HepG2 (cell line): ENCODE data around the gene MARCHF2. TPM values are rescaled to one million over a fixed set of nuclear protein-coding genes. Genes with fewer than 3 reads are reported as not detected.

Experiments
- BATF2 ChIP-seq: sonication (generic); formaldehyde crosslinking; IDR thresholded peaks from 2 replicates; pipeline ENCODE4 v1.8.0; 2022; ENCODE audit warnings: mild to moderate bottlenecking, missing genetic modification reagents, moderate library complexity
- FOXA3 ChIP-seq: IDR thresholded peaks from 2 replicates; pipeline ENCODE4 v1.6.1; 2016; ENCODE audit warnings: missing genetic modification reagents, missing compliant biosample characterization
- IRF2 ChIP-seq: IDR thresholded peaks from 2 replicates; pipeline ENCODE4 v1.6.1; 2018; ENCODE audit warnings: missing genetic modification reagents, missing compliant biosample characterization
- LRRFIP1 ChIP-seq: sonication (generic); formaldehyde crosslinking; conservative IDR thresholded peaks from 2 replicates; pipeline ENCODE4 v1.4.0; 2020; ENCODE audit warnings: missing genetic modification reagents
- MXD3 ChIP-seq: IDR thresholded peaks from 2 replicates; pipeline ENCODE4 v1.6.1; 2016; ENCODE audit warnings: mild to moderate bottlenecking, missing biosample characterization, missing genetic modification reagents
- REPIN1 ChIP-seq: sonication (generic); formaldehyde crosslinking; IDR thresholded peaks from 2 replicates; pipeline ENCODE4 v1.8.0; 2022; ENCODE audit warnings: missing genetic modification reagents, low read depth, mild to moderate bottlenecking, borderline replicate concordance
- SP140L ChIP-seq: sonication (generic); formaldehyde crosslinking; IDR thresholded peaks from 2 replicates; pipeline ENCODE4 v1.4.0; 2020; ENCODE audit warnings: missing genetic modification reagents, borderline replicate concordance
- THYN1 ChIP-seq: sonication (generic); formaldehyde crosslinking; IDR thresholded peaks from 2 replicates; pipeline ENCODE4 v1.8.1; 2023; ENCODE audit warnings: low read depth, mild to moderate bottlenecking, moderate library complexity, missing genetic modification reagents, borderline replicate concordance
- ZKSCAN5 ChIP-seq: sonication (generic); formaldehyde crosslinking; IDR thresholded peaks from 2 replicates; pipeline ENCODE4 v1.5.1; 2020; ENCODE audit warnings: mild to moderate bottlenecking, missing genetic modification reagents
- ZNF235 ChIP-seq: sonication (generic); formaldehyde crosslinking; IDR thresholded peaks from 2 replicates; pipeline ENCODE4 v1.8.1; 2023; ENCODE audit warnings: mild to moderate bottlenecking, missing genetic modification reagents, borderline replicate concordance
- ZNF274 ChIP-seq: sonication (generic); formaldehyde crosslinking; IDR thresholded peaks from 2 replicates; pipeline ENCODE4 v1.5.1; 2020; ENCODE audit warnings: mild to moderate bottlenecking, missing genetic modification reagents
- ZNF280D ChIP-seq: sonication (generic); formaldehyde crosslinking; IDR thresholded peaks from 2 replicates; pipeline ENCODE4 v1.5.1; 2020; ENCODE audit warnings: mild to moderate bottlenecking, missing genetic modification reagents
- ZNF574 ChIP-seq: sonication (generic); formaldehyde crosslinking; IDR thresholded peaks from 2 replicates; pipeline ENCODE4 v1.4.0; 2020; ENCODE audit warnings: missing genetic modification reagents
- ZNF674 ChIP-seq: sonication (generic); formaldehyde crosslinking; IDR thresholded peaks from 2 replicates; pipeline ENCODE4 v1.5.0; 2020; ENCODE audit warnings: low read depth, mild to moderate bottlenecking, missing genetic modification reagents
- ZNF737 ChIP-seq: sonication (generic); formaldehyde crosslinking; IDR thresholded peaks from 2 replicates; pipeline ENCODE4 v1.5.0; 2020; ENCODE audit warnings: missing genetic modification reagents, mild to moderate bottlenecking, borderline replicate concordance
- polyA plus RNA-seq, 8 experiments: library from polyadenylated mRNA; depleted of rRNA in 3 of 8; stranded (reverse) in 7 of 8; unstranded in 1 of 8; fragments of >200 nt; fragmentation: Illumina TruSeq in 4 of 8; extraction: Trizol in 4 of 8; gene quantifications; 2 replicates each; pipeline versions ENCODE4 v1.2.1 to v1.2.3, GENCODE V29; 2011 to 2016; ENCODE audit warnings: low read depth in 4 of 8, missing spikeins in 1 of 8, mixed read lengths in 1 of 8; ENCODE audit not compliant: insufficient read depth in 1 of 8
- total RNA-seq, 5 experiments: library from RNA; depleted of rRNA; stranded (reverse); fragments of >200 nt; fragmentation: Illumina TruSeq; extraction: Trizol; gene quantifications; 2 replicates each; pipeline ENCODE4 v1.2.3, GENCODE V29; 2016; ENCODE audit warnings: low read depth in 1 of 5

Gene MARCHF2
- total and polyA plus RNA-seq, 2 of the 13 experiments (the other 11 are each of a cell fraction or from before 2014, with no cell fraction given) = 12.7 to 13.0 TPM

- TF ChIP-seq BATF2 (CRISPR knock-in tag) (no peak), THYN1 (CRISPR knock-in tag) (no peak), ZNF274 (CRISPR knock-in tag) (peak; percentile 30; the same call in 1 of the 2 replicates), SP140L (CRISPR knock-in tag) (no peak; the same call in 1 of the 2 replicates), ZNF574 (peak; percentile 48; the same call in 1 of the 2 replicates), ZNF280D (CRISPR knock-in tag) (no peak), IRF2 (peak; percentile 81; the same call in 1 of the 2 replicates), REPIN1 (peak; percentile 23; the same call in 1 of the 2 replicates), ZNF235 (CRISPR knock-in tag) (no peak), MXD3 (CRISPR knock-in tag) (0 out of 2 replicates have a peak, but pooled peaks have one; percentile 11), ZNF674 (CRISPR knock-in tag) (no peak), ZNF737 (CRISPR knock-in tag) (no peak), ZKSCAN5 (no peak), FOXA3 (CRISPR knock-in tag) (peak; percentile 98), LRRFIP1 (no peak)
Observed at GRCh38 chr19:8373867-8374813, 39.0 kb upstream of the MARCHF2 start (continued).
